GM12878 (cell line): ENCODE results near the gene COASY.

ENCODE experiments used
- EP300 ChIP-seq, 2 experiments: fragments of 150-350 bp in 1 of 2; IDR thresholded peaks; 2 replicates each; pipeline ENCODE4 v1.6.1; 2011 to 2012; ENCODE audit warnings: low read depth in 2 of 2, low read length in 2 of 2, borderline replicate concordance in 1 of 2, improper control_type of control experiment in 1 of 2, inconsistent platforms in 1 of 2; ENCODE audit not compliant: control insufficient read depth in 1 of 2
- EZH2 ChIP-seq: IDR thresholded peaks from 2 replicates; pipeline ENCODE4 v1.6.1; 2012; ENCODE audit warnings: low read depth, mild to moderate bottlenecking, control low read depth, inconsistent platforms, low read length, borderline replicate concordance; ENCODE audit not compliant: control insufficient read depth
- GABPA ChIP-seq: IDR thresholded peaks from 2 replicates; pipeline ENCODE4 v1.6.1; 2014; ENCODE audit warnings: antibody characterized with exemption, low read depth, mild to moderate bottlenecking, inconsistent platforms
- PAX5 ChIP-seq: IDR thresholded peaks from 2 replicates; pipeline ENCODE4 v1.6.1; 2011; ENCODE audit warnings: low read depth, low read length, borderline replicate concordance
- POLR2A ChIP-seq: IDR thresholded peaks from 2 replicates; pipeline ENCODE4 v1.6.1; 2011; ENCODE audit warnings: low read depth, mild to moderate bottlenecking, low read length
- POLR2AphosphoS5 ChIP-seq: IDR thresholded peaks from 2 replicates; pipeline ENCODE4 v1.6.1; 2011; ENCODE audit warnings: mild to moderate bottlenecking, low read length, inconsistent platforms
- YY1 ChIP-seq: IDR thresholded peaks from 2 replicates; pipeline ENCODE4 v1.6.1; 2011; ENCODE audit warnings: low read depth, mild to moderate bottlenecking, low read length
- ZNF217 ChIP-seq: fragments of 450-650 bp; IDR thresholded peaks from 2 replicates; pipeline ENCODE4 v1.6.1; 2017; ENCODE audit warnings: antibody characterized with exemption, mild to moderate bottlenecking
- ZNF24 ChIP-seq: fragments of 450-650 bp; IDR thresholded peaks from 2 replicates; pipeline ENCODE4 v1.6.1; 2017; ENCODE audit warnings: antibody characterized with exemption, mild to moderate bottlenecking
- TF ChIP-seq, protein P1 (sequence below), 3 experiments: IDR thresholded peaks in 2 of 3; conservative IDR thresholded peaks in 1 of 3; 2 replicates each; pipeline ENCODE4 v1.5.1; 2011; ENCODE audit warnings: low read depth in 3 of 3, low read length in 3 of 3, mild to moderate bottlenecking in 3 of 3, control low read depth in 2 of 3, moderate library complexity in 2 of 3, inconsistent platforms in 1 of 3, mixed read lengths in 1 of 3; ENCODE audit not compliant: control insufficient read depth in 2 of 3, insufficient read depth in 1 of 3; ENCODE audit errors: extremely low read depth in 1 of 3
- TF ChIP-seq, protein P2 (sequence below): IDR thresholded peaks from 2 replicates; pipeline ENCODE4 v1.6.1; 2011; ENCODE audit warnings: borderline replicate concordance, low read depth, mild to moderate bottlenecking, moderate library complexity, mixed read lengths, low read length; ENCODE audit not compliant: insufficient read depth; ENCODE audit errors: extremely low read length
- TF ChIP-seq, protein P3 (sequence below): fragments of 450-650 bp; IDR thresholded peaks from 2 replicates; pipeline ENCODE4 v1.6.1; 2018; ENCODE audit warnings: mild to moderate bottlenecking, low read depth, moderate library complexity; ENCODE audit not compliant: partially characterized antibody

DNA sequence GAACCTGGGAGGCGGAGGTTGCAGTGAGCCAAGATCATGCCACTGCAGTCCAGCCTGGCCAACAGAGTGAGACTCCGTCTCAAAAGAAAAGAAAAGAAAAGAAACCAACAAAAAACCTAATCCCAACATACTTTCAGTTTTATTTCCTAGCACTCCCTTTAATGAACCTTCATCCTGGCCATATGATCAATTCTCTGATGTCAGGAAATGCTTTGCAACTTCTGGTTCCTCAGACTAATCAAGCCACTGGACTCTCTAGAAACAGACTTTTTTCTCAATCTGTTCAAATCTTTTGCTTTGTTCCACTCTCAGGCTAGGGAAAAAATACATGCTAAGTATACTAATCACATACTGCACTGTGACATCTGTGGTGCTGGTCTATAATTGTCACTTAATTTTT is 28.9 kb downstream of the COASY start:
- TF ChIP-seq GABPA (no peak), POLR2AphosphoS5 (no peak), EZH2 (no peak), ZNF217 (no peak), EP300 (IDR thresholded peaks at IDR 0.05; ENCODE audit: borderline replicate concordance in 1 of 2, control insufficient read depth in 1 of 2, low read depth in 2 of 2, low read length in 2 of 2) (no peak), ZNF24 (no peak), YY1 (no peak), PAX5 (no peak), POLR2A (no peak)
- TF ChIP-seq, protein P1, sequence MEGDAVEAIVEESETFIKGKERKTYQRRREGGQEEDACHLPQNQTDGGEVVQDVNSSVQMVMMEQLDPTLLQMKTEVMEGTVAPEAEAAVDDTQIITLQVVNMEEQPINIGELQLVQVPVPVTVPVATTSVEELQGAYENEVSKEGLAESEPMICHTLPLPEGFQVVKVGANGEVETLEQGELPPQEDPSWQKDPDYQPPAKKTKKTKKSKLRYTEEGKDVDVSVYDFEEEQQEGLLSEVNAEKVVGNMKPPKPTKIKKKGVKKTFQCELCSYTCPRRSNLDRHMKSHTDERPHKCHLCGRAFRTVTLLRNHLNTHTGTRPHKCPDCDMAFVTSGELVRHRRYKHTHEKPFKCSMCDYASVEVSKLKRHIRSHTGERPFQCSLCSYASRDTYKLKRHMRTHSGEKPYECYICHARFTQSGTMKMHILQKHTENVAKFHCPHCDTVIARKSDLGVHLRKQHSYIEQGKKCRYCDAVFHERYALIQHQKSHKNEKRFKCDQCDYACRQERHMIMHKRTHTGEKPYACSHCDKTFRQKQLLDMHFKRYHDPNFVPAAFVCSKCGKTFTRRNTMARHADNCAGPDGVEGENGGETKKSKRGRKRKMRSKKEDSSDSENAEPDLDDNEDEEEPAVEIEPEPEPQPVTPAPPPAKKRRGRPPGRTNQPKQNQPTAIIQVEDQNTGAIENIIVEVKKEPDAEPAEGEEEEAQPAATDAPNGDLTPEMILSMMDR (IDR thresholded peaks at IDR 0.05 in 2 of 3, conservative IDR thresholded peaks at IDR 0.05 in 1 of 3; ENCODE audit: control insufficient read depth in 2 of 3, extremely low read depth in 1 of 3, insufficient read depth in 1 of 3, low read depth in 3 of 3, low read length in 3 of 3) = no peak
- TF ChIP-seq, protein P2, sequence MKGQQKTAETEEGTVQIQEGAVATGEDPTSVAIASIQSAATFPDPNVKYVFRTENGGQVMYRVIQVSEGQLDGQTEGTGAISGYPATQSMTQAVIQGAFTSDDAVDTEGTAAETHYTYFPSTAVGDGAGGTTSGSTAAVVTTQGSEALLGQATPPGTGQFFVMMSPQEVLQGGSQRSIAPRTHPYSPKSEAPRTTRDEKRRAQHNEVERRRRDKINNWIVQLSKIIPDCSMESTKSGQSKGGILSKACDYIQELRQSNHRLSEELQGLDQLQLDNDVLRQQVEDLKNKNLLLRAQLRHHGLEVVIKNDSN = no peak
- TF ChIP-seq, protein P3, sequence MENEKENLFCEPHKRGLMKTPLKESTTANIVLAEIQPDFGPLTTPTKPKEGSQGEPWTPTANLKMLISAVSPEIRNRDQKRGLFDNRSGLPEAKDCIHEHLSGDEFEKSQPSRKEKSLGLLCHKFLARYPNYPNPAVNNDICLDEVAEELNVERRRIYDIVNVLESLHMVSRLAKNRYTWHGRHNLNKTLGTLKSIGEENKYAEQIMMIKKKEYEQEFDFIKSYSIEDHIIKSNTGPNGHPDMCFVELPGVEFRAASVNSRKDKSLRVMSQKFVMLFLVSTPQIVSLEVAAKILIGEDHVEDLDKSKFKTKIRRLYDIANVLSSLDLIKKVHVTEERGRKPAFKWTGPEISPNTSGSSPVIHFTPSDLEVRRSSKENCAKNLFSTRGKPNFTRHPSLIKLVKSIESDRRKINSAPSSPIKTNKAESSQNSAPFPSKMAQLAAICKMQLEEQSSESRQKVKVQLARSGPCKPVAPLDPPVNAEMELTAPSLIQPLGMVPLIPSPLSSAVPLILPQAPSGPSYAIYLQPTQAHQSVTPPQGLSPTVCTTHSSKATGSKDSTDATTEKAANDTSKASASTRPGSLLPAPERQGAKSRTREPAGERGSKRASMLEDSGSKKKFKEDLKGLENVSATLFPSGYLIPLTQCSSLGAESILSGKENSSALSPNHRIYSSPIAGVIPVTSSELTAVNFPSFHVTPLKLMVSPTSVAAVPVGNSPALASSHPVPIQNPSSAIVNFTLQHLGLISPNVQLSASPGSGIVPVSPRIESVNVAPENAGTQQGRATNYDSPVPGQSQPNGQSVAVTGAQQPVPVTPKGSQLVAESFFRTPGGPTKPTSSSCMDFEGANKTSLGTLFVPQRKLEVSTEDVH = no peak
